Effector memory CD4-positive, alpha-beta T cell (primary cell): Measurements from ENCODE around the gene FAM216A.
A peak's percentile ranks its signal among the peaks of the same experiment; 100 is the strongest.
"Not testable (repeated sequence)": the region's sequence is repeated elsewhere in the genome, so short reads cannot be mapped to it uniquely, and the experiment has no call there.

Source experiments
- DNase-seq, 3 donors: peaks; one replicate each; pipeline ENCODE4 v3.0.0-alpha.2; 2020
- H3K27ac ChIP-seq: 2 replicates; pipeline ENCODE4 v1.7.0; 2013; ENCODE audit warnings: mild to moderate bottlenecking, low read length, moderate library complexity; ENCODE audit not compliant: insufficient read depth, poor library complexity, severe bottlenecking
- H3K27me3 ChIP-seq: replicated peaks from 2 replicates; pipeline ENCODE4 v1.7.0; 2013; ENCODE audit warnings: mild to moderate bottlenecking, low read length; ENCODE audit not compliant: insufficient read depth, control insufficient read depth, poor library complexity, severe bottlenecking
- H3K36me3 ChIP-seq: 2 replicates; pipeline ENCODE4 v1.7.0; 2013; ENCODE audit warnings: mild to moderate bottlenecking, low read length, moderate library complexity; ENCODE audit not compliant: control insufficient read depth, insufficient read depth
- H3K4me1 ChIP-seq: 2 replicates; pipeline ENCODE4 v1.7.0; 2013; ENCODE audit warnings: low read length, mild to moderate bottlenecking; ENCODE audit not compliant: control insufficient read depth, insufficient read depth, poor library complexity, severe bottlenecking
- H3K4me3 ChIP-seq: 2 replicates; pipeline ENCODE4 v1.7.0; 2013; ENCODE audit warnings: low read length, low read depth, mild to moderate bottlenecking; ENCODE audit not compliant: insufficient read depth, poor library complexity, severe bottlenecking
- H3K9me3 ChIP-seq: 2 replicates; pipeline ENCODE4 v1.7.0; 2013; ENCODE audit warnings: mild to moderate bottlenecking, low read length, moderate library complexity; ENCODE audit not compliant: control insufficient read depth
- total RNA-seq, 3 donors: gene quantifications; one replicate each; lab custom pipeline; 2026; lab: John Stamatoyannopoulos, UW

Gene FAM216A
- 3.5 to 4.6 (median 3.8) reads per million in 3 donors for total RNA-seq

- Histone ChIP-seq H3K36me3 (peaks cover 9% of the 10 kb centered on the region), H3K4me1 (peaks cover 8% of the 10 kb centered on the region), H3K9me3 (no peaks in the 10 kb centered on the region), H3K27ac (peak within 1 kb of the TSS; percentile 87), H3K4me3 (peak within 1 kb of the TSS; percentile 88), H3K27me3 (no peaks in the 10 kb centered on the region)
- peak; percentile 90 to 94 (median 93) for DNase-seq
These were observed at the start of gene FAM216A, which contains the start of gene GPN3 for GRCh38 chr12:110468214-110469048. TSS of gene FAM216A (plus strand) at chr12:110468845. CDS start at chr12:110468876, 31 bp downstream. TSS of gene GPN3 (minus strand) at chr12:110468257. CDS start at chr12:110468203, 54 bp downstream.

GRCh38 chr12:110420644-110421043 lies 48.0 kb upstream of the FAM216A start:
- DNase-seq, H3K36me3 ChIP-seq, H3K4me1 ChIP-seq, H3K4me3 ChIP-seq, H3K27ac ChIP-seq, H3K9me3 ChIP-seq, H3K27me3 ChIP-seq: not testable (repeated sequence)

- no peaks in the 10 kb centered on the region for H3K9me3 ChIP-seq
- H3K27ac ChIP-seq, result no peak overlapping the region
- H3K4me1 ChIP-seq, result no peaks in the 10 kb centered on the region
- no peaks in the 10 kb centered on the region for H3K27me3 ChIP-seq
- DNase-seq, result no peak
- no peaks in the 10 kb centered on the region for H3K36me3 ChIP-seq
- H3K4me3 ChIP-seq, result no peak overlapping the region
These were observed 47.4 kb upstream of the FAM216A start for GRCh38 chr12:110421159-110421661.

- H3K27ac ChIP-seq, result no peak overlapping the region
- H3K27me3 ChIP-seq, result no peaks in the 10 kb centered on the region
- no peaks in the 10 kb centered on the region for H3K36me3 ChIP-seq
- H3K4me1 ChIP-seq, result no peaks in the 10 kb centered on the region
- no peak overlapping the region for H3K4me3 ChIP-seq
- no peak for DNase-seq
- H3K9me3 ChIP-seq, result no peaks in the 10 kb centered on the region
These were observed 46.9 kb upstream of the FAM216A start for GRCh38 chr12:110421701-110422100.

- no peak for DNase-seq
- Histone ChIP-seq H3K4me3 (no peak overlapping the region), H3K9me3 (no peaks in the 10 kb centered on the region)
These were observed 44.4 kb upstream of the FAM216A start for GRCh38 chr12:110424237-110424636.

GRCh38 chr12:110426406-110426805 lies 42.2 kb upstream of the FAM216A start:
- no peaks in the 10 kb centered on the region for H3K36me3 ChIP-seq
- no peaks in the 10 kb centered on the region for H3K4me1 ChIP-seq
- no peaks in the 10 kb centered on the region for H3K9me3 ChIP-seq
- no peak for DNase-seq
- H3K4me3 ChIP-seq, result no peak overlapping the region
- no peak overlapping the region for H3K27ac ChIP-seq
- no peaks in the 10 kb centered on the region for H3K27me3 ChIP-seq

More at GRCh38 chr12:110424237-110424636, 44.4 kb upstream of the FAM216A start:
- no peaks in the 10 kb centered on the region for H3K27me3 ChIP-seq
- no peaks in the 10 kb centered on the region for H3K4me1 ChIP-seq
- no peaks in the 10 kb centered on the region for H3K36me3 ChIP-seq
- H3K27ac ChIP-seq, result no peak overlapping the region

GRCh38 chr12:110429676-110430075 lies 39.0 kb upstream of the FAM216A start:
- not testable (repeated sequence) for H3K9me3 ChIP-seq, H3K27me3 ChIP-seq, DNase-seq, H3K4me3 ChIP-seq, H3K36me3 ChIP-seq, H3K27ac ChIP-seq, H3K4me1 ChIP-seq

GRCh38 chr12:110431957-110432587 lies 36.6 kb upstream of the FAM216A start:
- peak overlapping the region; percentile 58 for H3K4me3 ChIP-seq
- no peak for DNase-seq
- H3K27me3 ChIP-seq, result no peaks in the 10 kb centered on the region
- no peaks in the 10 kb centered on the region for H3K4me1 ChIP-seq
- H3K9me3 ChIP-seq, result no peaks in the 10 kb centered on the region
- peak overlapping the region; percentile 61 for H3K27ac ChIP-seq
- peaks cover 18% of the 10 kb centered on the region for H3K36me3 ChIP-seq

- Histone ChIP-seq H3K9me3 (no peaks in the 10 kb centered on the region), H3K36me3 (peaks cover 31% of the 10 kb centered on the region), H3K27me3 (no peaks in the 10 kb centered on the region), H3K27ac (no peak overlapping the region), H3K4me1 (no peaks in the 10 kb centered on the region), H3K4me3 (no peak overlapping the region)
- no peak for DNase-seq
These were observed 32.4 kb upstream of the FAM216A start for GRCh38 chr12:110436231-110436630.

GRCh38 chr12:110444455-110444854 lies 24.2 kb upstream of the FAM216A start:
- Histone ChIP-seq H3K9me3 (no peaks in the 10 kb centered on the region), H3K36me3 (peaks cover 30% of the 10 kb centered on the region), H3K4me3 (no peak overlapping the region), H3K27me3 (no peaks in the 10 kb centered on the region), H3K27ac (no peak overlapping the region), H3K4me1 (peaks cover 7% of the 10 kb centered on the region)
- DNase-seq, result no peak
